HG02973 (cell line): ENCODE data around the gene EBLN2.

Source experiments
- ATAC-seq: cut with Tn5 transposase; IDR thresholded peaks from one replicate; pipeline ENCODE4 v1.9.1; 2021; ENCODE audit warnings: moderate library complexity; ENCODE audit not compliant: unreplicated experiment

EBLN2 gene

DNA sequence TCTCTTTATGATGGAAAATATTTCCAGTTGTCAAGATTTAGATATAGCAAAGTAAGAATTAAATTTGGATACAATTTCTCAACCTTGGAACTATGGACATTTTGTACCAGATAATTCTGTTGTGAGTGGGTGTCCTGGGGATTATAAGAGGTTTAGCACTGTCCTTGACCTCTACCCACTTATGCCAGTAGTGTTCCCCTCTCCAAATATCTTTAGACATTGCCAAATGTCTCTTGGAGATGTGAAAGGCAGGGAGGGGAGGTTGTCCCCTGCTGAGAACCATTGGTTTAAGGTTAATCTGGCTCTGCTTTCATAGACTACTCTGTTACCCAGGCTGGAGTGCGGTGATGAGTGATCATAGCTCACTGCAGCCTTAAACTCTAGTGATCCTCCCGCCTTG, at the start of gene EBLN2:
Gene EBLN2, plus strand, starts transcription at position 244 of the 400 bp plus-strand sequence. CDS start 423 bp downstream, outside the sequence.
- no peak for ATAC-seq

GRCh38 chr3:73018298-73018697, 43.2 kb upstream of the EBLN2 start:
- no peak for ATAC-seq

DNA sequence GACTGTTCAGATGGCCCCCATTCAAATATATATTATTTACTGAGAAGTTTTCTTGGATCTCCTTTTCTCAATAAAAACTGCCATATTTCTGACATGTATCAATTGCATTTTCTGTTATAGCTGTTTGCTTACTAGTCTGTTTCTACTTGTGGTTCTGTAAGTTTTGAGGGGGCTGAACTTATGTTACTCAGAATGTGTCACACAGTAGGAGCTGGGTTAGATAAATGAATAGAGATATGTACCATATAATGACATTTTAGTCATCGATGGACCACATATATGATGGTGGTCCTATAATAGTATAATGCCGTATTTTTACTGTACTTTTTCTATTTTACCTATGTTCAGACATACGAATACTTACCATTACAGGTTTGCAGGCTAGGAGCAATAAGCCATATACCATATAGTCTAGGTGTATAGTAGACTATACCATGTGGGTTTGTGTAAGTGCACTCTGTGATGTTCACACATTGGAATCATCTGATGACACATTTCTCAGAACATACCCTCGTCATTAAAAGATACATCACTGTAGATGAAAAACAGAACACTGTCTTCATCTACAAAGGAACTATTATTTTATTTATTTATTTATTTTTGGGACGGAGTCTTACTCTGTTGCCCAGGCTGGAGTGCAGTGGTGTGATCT, 42.5 kb upstream of the EBLN2 start:
- ATAC-seq, result no peak

GRCh38 chr3:73021301-73021835, 40.1 kb upstream of the EBLN2 start:
- ATAC-seq, result no peak

GRCh38 chr3:73024836-73025235, 36.6 kb upstream of the EBLN2 start:
- ATAC-seq, result no peak

DNA sequence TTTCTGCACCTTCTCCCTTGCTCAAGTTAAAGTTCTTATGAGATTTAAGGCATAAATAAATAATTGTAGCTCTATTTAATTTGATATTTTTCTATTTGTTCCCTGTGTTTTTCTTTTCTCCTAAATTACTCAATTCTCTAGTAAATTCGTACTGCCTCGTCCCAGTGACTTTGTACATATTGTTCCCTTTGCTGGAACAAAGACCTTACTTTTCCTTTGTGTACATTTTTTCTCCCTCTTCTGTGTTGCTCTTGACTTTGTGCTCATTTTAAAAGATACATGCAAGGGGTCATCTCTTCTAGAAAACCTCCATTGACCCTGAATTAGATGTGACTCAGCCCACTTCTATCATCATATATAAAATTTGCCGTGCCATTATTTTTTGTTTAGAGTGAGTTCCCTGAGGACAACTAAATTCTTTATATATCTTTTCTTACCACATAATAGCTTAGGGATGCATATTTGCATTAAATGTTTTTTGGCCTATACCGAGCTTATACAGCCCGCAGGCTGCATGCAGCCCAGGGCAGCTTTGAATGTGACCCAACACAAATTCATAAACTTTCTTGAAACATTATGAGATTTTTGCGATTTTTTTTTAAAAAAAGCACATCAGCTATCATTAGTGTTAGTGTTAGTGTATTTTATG, 35.2 kb upstream of the EBLN2 start:
- ATAC-seq, result no peak

GRCh38 chr3:73026760-73027113, 34.7 kb upstream of the EBLN2 start:
- no peak for ATAC-seq

DNA sequence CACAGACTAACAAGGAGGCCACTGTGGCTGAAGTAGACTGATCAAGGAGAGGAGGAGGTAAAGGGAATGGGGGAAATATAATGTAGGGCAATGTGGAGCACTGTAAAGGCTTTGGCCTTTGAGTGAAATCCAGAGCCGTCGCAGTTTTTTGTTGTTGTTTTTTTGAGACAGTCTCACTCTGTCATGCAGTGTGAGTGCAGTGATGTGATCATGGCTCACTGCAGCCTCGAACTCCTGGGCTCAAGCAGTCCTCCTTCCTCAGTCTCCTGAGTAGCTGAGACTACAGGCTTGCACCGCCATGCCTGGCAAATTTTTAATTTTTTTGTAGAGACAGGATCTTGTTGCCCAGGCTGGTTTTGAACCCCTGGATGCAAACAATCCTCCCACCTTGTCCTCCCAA, 32.7 kb upstream of the EBLN2 start:
- ATAC-seq, result no peak

DNA sequence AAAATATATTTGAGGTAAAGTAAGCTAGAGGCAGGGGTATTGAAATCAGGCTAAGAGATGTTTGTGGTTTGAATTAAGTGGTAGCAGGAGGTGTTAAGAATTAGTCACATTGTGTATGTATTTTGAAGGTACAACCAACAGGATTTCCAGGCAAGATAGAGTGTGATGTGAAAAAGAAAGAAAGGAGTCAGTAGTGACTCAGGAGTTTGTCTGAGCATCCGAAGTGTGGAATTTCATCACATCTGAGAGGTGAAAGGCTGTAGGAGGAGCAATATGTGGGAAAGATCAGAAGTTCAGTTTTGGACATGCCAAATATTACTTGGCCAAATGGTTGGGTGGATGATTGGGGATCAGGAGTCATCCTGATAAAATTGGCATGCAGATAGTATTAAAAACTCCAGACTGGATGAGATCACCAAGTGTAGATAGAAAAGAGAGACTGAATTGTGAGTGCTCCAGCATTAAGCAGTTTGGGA, 32.1 kb upstream of the EBLN2 start:
- no peak for ATAC-seq

DNA sequence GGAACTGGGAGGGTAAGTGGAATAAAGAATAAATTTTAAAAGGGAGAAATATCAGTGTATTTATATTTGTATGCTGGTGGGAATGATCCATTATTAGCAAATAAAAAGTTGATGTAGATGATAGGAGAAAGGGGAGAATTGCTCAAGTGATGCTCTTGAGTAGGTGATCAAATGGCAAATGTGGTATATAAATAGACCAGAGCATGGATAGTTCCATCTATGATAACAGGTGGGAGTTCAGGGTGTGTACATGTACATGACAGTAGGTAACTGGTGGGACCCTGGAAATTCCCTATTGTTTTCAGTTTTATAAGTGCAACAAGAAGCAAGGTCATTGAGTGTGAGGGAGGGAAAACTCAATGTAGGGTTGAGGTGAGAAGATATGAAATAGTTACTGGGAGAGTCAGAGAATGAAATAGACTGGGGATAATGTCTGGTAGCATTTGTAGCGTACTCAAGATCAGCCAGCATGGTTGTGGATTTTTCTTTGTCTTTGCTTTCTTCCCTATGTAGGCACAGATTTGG, 31.3 kb upstream of the EBLN2 start:
- no peak for ATAC-seq

GRCh38 chr3:73031573-73032103, 29.8 kb upstream of the EBLN2 start:
- ATAC-seq, result no peak

DNA sequence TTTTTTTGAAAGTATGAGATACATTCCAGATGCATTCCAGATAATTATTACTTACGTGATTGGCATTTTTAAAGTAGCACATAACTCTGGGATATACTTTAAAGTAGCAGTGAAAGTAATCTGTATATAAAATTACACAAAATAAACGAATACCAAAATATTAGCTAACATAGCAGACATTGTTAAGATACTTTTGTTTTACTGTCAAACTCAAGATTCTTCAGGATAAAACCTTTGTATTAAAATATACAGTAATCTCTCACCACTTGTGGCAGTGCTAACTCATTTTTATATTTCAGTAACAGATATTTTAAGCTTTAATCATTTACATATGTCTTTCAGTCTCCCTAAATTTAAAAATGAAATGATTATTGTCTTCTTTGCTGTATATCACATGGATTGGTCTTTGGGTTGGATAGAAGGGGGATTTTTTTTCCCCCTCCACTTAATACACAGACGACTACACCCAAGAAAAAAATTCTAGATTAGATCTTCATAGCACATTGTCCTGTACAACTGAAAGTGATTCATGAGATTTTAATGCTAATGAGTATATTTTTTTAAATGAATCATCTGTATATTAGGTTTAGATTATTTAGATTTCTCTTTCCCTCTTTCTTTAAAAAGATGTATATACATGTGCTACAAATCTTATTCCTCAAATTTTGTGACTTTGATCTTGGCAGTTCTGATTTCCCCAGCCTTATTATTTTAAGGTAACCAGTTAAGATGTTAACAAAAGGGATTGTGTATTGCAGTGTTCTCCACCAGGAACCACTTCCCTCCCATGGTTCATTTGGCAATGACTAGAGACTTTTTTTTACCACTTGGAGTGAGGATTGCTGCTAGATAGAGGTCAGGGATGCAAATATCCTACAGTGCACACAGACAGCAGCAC, 24.5 kb upstream of the EBLN2 start:
- ATAC-seq, result no peak

DNA sequence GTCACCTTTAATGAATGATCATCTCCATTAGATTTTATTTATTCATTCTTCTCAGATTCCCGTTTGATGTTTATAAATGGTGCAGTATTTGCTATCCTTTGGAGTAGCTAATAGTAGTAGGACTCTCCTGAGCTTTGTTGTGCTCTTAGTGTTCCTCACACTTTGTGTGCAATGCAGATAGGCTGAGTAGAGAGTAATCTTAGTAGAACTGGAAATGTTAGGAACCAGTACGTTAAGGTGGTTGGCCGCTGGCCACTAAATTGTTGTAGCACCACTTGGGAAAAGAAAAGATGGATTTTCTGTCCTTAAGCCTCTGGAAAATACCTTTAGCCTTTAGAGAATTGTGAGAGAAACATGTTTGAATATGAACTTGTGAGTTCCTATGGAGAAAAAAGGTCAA, 19.9 kb upstream of the EBLN2 start:
- ATAC-seq, result no peak

- ATAC-seq, result no peak
Measured at GRCh38 chr3:73043414-73043813, 18.0 kb upstream of the EBLN2 start.

DNA sequence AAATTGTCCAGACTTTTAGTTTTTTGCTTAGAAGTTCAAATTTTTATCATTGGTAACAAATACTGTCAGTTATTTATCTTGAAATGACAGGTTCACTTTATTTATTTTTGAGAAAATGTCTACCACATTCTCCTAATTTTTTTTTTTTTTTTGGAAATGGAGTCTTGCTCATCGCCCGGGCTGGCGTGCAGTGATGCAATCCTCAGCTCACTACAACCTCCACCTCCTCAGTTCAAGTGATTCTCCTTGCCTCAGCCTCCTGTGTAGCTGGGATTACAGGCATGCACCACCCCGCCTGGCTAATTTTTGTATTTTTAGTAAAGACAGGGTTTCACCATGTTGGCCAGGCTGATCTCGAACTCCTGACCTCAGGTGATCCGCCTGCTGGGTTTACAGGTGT, 16.1 kb upstream of the EBLN2 start:
- ATAC-seq, result no peak

- ATAC-seq, result no peak
Measured at GRCh38 chr3:73046195-73046594, 15.3 kb upstream of the EBLN2 start.

GRCh38 chr3:73049319-73049718, 12.1 kb upstream of the EBLN2 start:
- no peak for ATAC-seq

GRCh38 chr3:73052857-73053256, 8.6 kb upstream of the EBLN2 start:
- no peak for ATAC-seq

GRCh38 chr3:73055583-73055982, 5.9 kb upstream of the EBLN2 start:
- no peak for ATAC-seq

DNA sequence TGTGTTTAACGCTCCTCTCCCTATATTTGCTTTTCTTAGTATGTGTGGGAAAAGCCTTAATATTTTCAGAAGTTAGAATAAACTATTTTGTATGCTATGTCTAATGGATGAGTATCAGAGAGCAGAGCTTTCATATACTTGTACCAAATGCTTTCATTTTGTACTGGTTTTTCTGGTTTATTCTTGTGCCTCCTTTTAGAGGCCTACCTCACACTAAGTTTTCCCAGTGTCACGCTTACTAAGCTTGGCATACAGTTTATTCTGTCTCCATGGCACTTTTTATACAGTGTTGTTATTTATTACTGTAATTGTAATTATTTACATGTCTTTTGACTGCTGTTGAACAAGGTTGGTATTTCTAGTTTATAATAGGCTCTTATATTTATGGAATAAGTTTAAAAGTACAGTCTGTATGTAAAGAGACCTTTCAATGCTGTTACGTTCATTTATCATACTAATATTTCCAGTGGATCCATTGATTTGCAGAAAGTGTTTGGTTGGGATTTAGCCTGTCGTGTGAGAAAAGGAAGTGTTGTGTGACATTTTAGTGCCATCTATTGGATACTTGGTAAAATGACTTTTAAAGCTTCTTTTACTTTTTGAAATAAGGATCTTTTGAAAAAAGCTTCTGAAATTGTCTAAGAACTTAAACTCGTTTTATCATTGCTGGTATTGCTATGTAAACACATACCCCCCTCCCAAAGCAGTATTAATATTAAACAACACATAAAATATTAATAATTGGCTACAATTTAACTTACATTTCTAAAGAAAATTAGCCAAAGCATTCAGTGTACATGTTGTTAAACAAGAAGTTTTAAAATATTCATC, 5.2 kb upstream of the EBLN2 start:
- no peak for ATAC-seq
